Activated naive CD4-positive, alpha-beta T cell treated with anti-CD3 and anti-CD28 coated beads, Interleukin-2, amount 50 U/mL, for 72 hours (primary cell): ENCODE results near the gene CTNNBL1. TPM values are rescaled to one million over a fixed set of nuclear protein-coding genes. Genes with fewer than 3 reads are reported as not detected.

Source experiments
- ATAC-seq, 2 donors: fragments of 150-1000 bp; cut with Tn5 transposase; 2 replicates each; pipeline ENCODE4 v1.10.0; 2021; ENCODE audit warnings: mild to moderate bottlenecking in 2 of 2, moderate library complexity in 2 of 2
- DNase-seq, 2 donors: peaks; one replicate each; pipeline ENCODE4 v3.0.0; 2021 to 2022; ENCODE audit warnings: low spot score in 2 of 2
- H3K27ac Mint-ChIP-seq, 2 donors: one replicate each; pipeline ENCODE4 v1.8.0; 2022; ENCODE audit warnings: mild to moderate bottlenecking in 2 of 2, mixed read lengths in 2 of 2
- H3K36me3 Mint-ChIP-seq, 2 donors: one replicate each; pipeline ENCODE4 v1.8.0; 2022; ENCODE audit warnings: mixed read lengths in 2 of 2
- H3K9me3 Mint-ChIP-seq, 2 donors: one replicate each; pipeline ENCODE4 v1.8.0; 2022; ENCODE audit warnings: mixed read lengths in 2 of 2
- total RNA-seq, 2 donors: library from RNA; stranded (reverse); gene quantifications; one replicate each; pipeline ENCODE4 v1.2.3, GENCODE V29; 2022

Gene CTNNBL1
- total RNA-seq, 2 donors from 2014 or later, result 68.9 to 79.4 TPM

- no peak overlapping the region for H3K27ac Mint-ChIP-seq
- no peak for ATAC-seq
- H3K36me3 Mint-ChIP-seq, result peaks cover 11 to 17% of the 10 kb centered on the region in 2 donors
- DNase-seq, result no peak
- H3K9me3 Mint-ChIP-seq, result no peaks in the 10 kb centered on the region
These were observed 50.5 kb downstream of the CTNNBL1 start for GRCh38 chr20:37744347-37744746.

DNA sequence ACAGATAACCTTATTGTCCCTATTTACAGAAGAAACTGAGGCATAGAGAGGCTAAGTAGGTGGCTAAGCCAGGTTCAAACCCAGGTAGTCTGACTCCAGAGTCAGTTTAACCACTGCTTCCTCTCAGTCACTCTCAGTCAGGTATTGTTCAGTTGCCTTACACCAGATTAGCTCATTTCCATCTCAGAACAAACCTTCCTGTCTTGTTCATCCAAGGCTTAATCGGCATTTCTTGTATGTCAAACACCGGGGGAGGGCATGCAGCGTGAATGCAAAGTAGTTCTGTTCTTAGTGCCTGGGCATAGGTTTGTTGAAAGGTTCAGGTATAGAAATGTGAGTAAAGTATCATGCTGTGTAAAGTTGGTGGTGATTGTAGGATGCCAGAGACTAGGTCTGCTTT, 51.7 kb downstream of the CTNNBL1 start:
- Mint-ChIP-seq H3K36me3 (peaks cover 11 to 19% of the 10 kb centered on the region in 2 donors), H3K9me3 (no peaks in the 10 kb centered on the region), H3K27ac (peak overlapping the region; percentile 1 to 48)
- peak in 1 of 2 donors; percentile 36 for DNase-seq
- ATAC-seq, result peak; percentile 56 to 96

DNA sequence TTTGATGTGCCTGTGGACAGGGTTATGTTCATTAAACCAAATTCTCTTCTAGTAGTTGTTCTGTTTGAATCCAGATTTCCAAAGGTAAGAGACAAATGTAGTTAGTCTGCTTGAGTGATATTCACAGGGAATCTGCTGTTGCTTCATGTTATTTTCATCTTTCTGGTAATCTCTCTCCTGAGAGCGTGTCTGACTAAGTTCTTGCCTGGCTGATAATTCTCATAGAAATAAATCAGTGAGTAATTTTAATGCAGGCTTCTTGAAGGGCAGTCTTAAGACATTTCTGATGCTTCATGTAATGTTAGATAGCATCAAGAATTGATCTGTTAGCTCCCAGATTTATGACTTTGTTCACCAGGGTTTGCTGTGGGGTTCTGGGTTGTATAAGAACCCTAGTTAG, 54.2 kb downstream of the CTNNBL1 start:
- DNase-seq (no peak), ATAC-seq (no peak)
- Mint-ChIP-seq H3K36me3 (peaks cover 11 to 19% of the 10 kb centered on the region in 2 donors), H3K9me3 (no peaks in the 10 kb centered on the region), H3K27ac (no peak overlapping the region)

DNA sequence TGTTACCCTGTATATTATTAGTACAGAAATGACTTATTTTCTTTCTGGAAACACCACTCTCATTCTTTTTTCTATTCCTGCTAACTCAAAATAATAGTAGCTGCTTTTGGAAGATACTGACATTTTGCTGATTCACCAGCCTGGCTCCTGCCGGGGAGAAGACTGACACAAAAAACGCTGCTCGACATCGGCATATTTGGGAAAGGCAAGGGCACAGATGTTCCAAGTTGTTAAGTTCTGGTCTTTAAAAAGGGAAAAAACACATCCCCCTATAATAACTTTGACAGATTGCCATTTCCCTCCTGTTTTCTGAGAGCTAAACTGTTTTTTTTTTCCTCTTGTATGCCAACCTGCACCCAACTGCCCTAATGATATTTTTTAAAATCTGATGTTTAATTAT, 55.4 kb downstream of the CTNNBL1 start:
- Mint-ChIP-seq H3K9me3 (no peaks in the 10 kb centered on the region), H3K27ac (no peak overlapping the region), H3K36me3 (peaks cover 11 to 19% of the 10 kb centered on the region in 2 donors)
- DNase-seq (no peak), ATAC-seq (no peak)

- Mint-ChIP-seq H3K36me3 (peaks cover 11 to 19% of the 10 kb centered on the region in 2 donors), H3K27ac (no peak overlapping the region), H3K9me3 (no peaks in the 10 kb centered on the region)
- ATAC-seq (no peak), DNase-seq (no peak)
These were observed 56.0 kb downstream of the CTNNBL1 start for GRCh38 chr20:37749620-37750403.

GRCh38 chr20:37755665-37756064, 61.8 kb downstream of the CTNNBL1 start:
- DNase-seq, result no peak
- Mint-ChIP-seq H3K27ac (peak overlapping the region in 1 of 2 donors; percentile 0), H3K36me3 (peaks cover 0 to 13% of the 10 kb centered on the region in 2 donors), H3K9me3 (no peaks in the 10 kb centered on the region)
- no peak for ATAC-seq

- Mint-ChIP-seq H3K9me3 (no peaks in the 10 kb centered on the region), H3K36me3 (peaks cover 0 to 13% of the 10 kb centered on the region in 2 donors), H3K27ac (no peak overlapping the region)
- ATAC-seq (no peak), DNase-seq (no peak)
These were observed 62.4 kb downstream of the CTNNBL1 start for GRCh38 chr20:37756234-37756633.

- ATAC-seq, result no peak
- peaks cover 0 to 13% of the 10 kb centered on the region in 2 donors for H3K36me3 Mint-ChIP-seq
- H3K27ac Mint-ChIP-seq, result no peak overlapping the region
- H3K9me3 Mint-ChIP-seq, result no peaks in the 10 kb centered on the region
- no peak for DNase-seq
These were observed 63.7 kb downstream of the CTNNBL1 start for GRCh38 chr20:37757550-37757949.

DNA sequence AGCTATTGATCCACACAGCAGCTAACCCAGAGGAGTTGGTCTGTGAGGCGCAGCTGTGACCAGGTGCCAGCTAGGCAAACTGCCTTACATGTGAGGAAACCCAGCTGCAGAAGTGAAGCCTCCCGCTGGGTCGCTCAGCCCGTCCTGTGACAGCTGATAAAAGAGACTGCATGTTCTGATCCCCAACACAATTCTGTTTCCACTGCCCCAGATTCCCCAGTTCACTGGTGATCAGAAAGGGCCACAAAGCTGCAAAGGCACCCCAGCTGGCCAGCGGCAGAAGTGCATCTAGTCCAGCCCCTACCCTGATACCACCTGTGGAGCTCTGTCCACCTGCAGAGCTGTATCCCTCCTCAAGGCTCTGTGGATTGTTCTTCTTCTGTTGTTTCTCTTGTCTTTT, 64.5 kb downstream of the CTNNBL1 start:
- Mint-ChIP-seq H3K36me3 (peaks cover 0 to 13% of the 10 kb centered on the region in 2 donors), H3K27ac (no peak overlapping the region), H3K9me3 (no peaks in the 10 kb centered on the region)
- ATAC-seq (no peak), DNase-seq (no peak)

DNA sequence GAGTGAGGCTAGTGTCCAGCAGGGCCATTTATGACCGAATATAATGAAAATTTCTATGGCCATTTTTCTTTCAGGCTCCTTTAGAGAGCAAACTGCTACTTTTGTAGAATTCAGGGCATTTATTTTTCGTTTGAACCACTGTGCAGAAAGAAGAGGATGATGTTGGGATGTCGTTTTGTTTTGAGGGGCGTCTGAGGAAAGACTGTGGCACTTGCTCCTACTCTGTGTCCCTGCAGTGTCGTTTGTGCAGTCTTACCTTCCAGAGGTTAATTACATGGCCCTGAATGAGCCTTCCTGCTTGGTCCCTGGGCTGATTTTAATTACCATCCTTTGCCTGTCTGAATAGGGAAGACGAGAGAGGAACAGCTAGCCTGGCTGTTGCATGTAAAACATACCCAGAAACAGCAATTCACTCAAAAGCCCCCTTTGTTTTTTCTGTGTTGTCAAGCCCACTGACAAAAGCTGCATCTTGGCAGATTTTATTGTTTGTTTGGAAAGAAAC, 65.3 kb downstream of the CTNNBL1 start:
- Mint-ChIP-seq H3K27ac (peak overlapping the region in 1 of 2 donors; percentile 44), H3K9me3 (no peaks in the 10 kb centered on the region), H3K36me3 (peaks cover 0 to 13% of the 10 kb centered on the region in 2 donors)
- DNase-seq (no peak), ATAC-seq (no peak)

DNA sequence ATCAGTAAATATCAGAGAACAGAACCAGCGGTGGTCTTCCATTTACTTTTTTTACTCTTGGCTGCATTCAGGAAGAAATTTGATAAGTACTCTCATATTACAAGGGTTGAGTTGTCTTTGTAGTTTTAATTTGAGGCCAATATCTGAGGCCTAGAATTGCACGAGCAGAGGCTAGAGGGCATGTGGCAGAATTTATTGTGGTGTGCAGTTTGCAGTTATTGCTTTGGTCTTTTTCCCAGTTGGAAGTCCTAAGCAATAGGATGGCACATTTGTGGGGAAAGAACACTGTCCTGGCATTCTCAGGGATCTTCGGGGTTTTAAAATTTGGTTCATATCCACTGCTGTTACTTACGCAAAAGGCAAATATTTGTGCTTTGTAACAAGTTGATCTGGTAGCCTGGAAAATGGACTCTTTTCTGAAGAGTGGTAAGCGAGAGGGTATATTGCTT, 66.0 kb downstream of the CTNNBL1 start:
- Mint-ChIP-seq H3K9me3 (no peaks in the 10 kb centered on the region), H3K36me3 (peaks cover 0 to 13% of the 10 kb centered on the region in 2 donors), H3K27ac (no peak overlapping the region)
- ATAC-seq (no peak), DNase-seq (no peak)

- DNase-seq, result no peak
- H3K36me3 Mint-ChIP-seq, result peaks cover 0 to 13% of the 10 kb centered on the region in 2 donors
- H3K27ac Mint-ChIP-seq, result no peak overlapping the region
- ATAC-seq, result no peak
- H3K9me3 Mint-ChIP-seq, result no peaks in the 10 kb centered on the region
These were observed 66.5 kb downstream of the CTNNBL1 start for GRCh38 chr20:37760322-37760721.

- Mint-ChIP-seq H3K27ac (no peak overlapping the region), H3K9me3 (no peaks in the 10 kb centered on the region), H3K36me3 (peaks cover 0 to 9% of the 10 kb centered on the region in 2 donors)
- ATAC-seq (no peak), DNase-seq (no peak)
These were observed 69.1 kb downstream of the CTNNBL1 start for GRCh38 chr20:37762716-37763485.

DNA sequence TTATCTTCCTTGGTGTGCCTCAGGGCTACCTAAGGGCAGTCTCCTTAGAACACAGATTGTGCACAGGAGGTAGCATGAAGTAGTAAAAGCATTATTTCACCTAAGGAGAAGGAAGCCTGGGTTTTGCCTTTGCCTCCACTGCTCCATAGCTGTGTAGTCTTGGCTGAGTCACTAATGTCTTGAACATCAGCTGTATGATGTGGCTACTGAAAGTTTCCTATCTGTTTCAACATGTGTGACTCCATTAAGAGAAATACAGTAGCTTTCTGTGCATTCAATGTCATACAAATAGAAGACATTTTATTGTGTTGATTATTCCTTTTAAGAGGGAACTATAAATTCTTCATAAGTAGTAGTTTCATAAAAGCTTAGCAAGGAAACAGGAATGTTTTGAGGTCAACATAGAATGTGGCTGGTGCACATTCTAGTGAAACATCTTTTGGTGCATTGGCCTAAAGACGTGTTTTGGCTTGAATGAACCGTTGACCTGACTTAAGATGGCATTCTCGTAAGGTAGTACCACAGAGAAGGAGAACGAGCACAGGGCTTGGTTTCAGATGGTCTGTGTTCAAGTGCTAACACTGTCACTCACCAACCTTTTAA, 70.6 kb downstream of the CTNNBL1 start:
- ATAC-seq (peak in 1 of 2 donors; percentile 60), DNase-seq (no peak)
- H3K27ac Mint-ChIP-seq, result no peak overlapping the region
- peaks cover 0 to 9% of the 10 kb centered on the region in 2 donors for H3K36me3 Mint-ChIP-seq
- H3K9me3 Mint-ChIP-seq, result no peaks in the 10 kb centered on the region

- H3K27ac Mint-ChIP-seq, result no peak overlapping the region
- H3K36me3 Mint-ChIP-seq, result peaks cover 7 to 27% of the 10 kb centered on the region in 2 donors
- DNase-seq, result no peak
- ATAC-seq, result no peak
- H3K9me3 Mint-ChIP-seq, result no peaks in the 10 kb centered on the region
These were observed 77.1 kb downstream of the CTNNBL1 start for GRCh38 chr20:37770908-37771307.

DNA sequence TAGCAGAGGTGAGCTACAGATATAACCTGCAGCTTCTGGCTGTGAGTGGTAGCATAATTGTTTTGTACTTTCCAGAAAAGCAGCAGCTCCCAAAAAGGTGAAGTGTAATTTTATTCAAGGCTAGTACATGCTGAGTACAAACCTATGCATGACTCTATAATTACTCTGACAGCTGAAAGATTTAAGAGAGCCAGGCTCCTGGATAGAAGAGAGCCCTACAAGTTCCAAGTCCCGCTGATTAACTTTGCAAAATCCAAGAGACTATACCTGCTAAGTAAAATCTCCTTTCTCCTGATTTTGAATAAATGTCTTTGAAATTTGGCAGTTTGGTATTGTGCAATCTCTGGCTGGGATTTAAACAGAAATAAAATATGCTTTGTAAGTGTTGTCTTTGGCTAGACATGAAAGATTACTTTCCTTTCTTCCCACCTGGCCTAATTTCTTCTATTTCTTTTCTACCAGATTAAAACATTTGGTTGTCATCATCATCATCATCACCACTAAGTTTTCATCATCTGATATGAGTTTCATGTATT, 79.5 kb downstream of the CTNNBL1 start:
- ATAC-seq (no peak), DNase-seq (no peak)
- Mint-ChIP-seq H3K36me3 (peaks cover 9 to 27% of the 10 kb centered on the region in 2 donors), H3K27ac (no peak overlapping the region), H3K9me3 (no peaks in the 10 kb centered on the region)

DNA sequence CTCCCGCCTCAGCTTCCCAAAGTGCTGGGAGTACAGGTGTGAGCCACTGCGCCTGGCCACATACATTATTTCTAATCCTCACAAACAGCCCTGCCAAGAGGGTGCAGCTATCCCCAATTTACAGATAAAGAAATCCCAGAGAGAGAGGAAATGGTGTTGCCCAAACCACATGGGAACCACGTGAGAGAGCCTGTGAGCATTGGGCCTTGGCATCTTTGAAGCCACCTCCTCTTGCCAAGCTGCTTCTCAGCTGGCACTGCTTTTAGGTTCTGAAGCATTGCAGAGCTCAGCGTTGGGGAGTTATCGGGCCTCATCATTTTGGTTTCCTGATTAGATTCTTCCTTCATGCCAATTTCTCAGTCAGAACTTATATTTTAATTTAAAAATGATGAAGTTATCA, 80.3 kb downstream of the CTNNBL1 start:
- H3K36me3 Mint-ChIP-seq, result peaks cover 11 to 27% of the 10 kb centered on the region in 2 donors
- H3K9me3 Mint-ChIP-seq, result no peaks in the 10 kb centered on the region
- DNase-seq (no peak), ATAC-seq (no peak)
- no peak overlapping the region for H3K27ac Mint-ChIP-seq
